Measurements from ENCODE around the gene MND1.

DNA sequence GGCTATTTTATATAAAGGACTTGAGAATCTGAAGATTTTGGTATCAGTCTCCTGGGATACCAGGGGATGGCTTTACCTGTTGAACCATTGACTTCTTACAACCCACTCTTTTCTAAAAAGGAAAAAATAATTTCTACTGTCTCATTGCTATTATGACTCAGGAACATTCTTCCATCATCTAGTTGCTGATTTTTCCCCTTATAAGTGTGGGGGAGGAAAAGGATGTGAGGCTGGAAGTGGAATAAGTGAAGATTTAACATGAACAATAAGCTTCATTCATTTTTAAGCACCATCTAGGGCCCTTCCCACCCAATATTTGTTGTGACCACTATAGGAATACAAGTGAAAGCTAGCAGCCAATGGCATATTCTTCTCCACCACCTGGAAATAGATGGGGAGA, 10.6 kb upstream of the MND1 start:
- TF ChIP-seq EZH2 (IDR thresholded peaks at IDR 0.05; ENCODE audit: borderline replicate concordance, low read length) (no peak), CTCF (conservative IDR thresholded peaks at IDR 0.05 in 1 of 2, IDR thresholded peaks at IDR 0.05 in 1 of 2; ENCODE audit: extremely low read depth in 1 of 2, insufficient read depth in 1 of 2, low read depth in 1 of 2, low read length in 2 of 2) (no peak)
